NCI-H1105 (cell line): ENCODE results near the gene LRRC1.

Experiments used
- DNase-seq: peaks from one replicate; lab custom pipeline; 2025; lab: John Stamatoyannopoulos, UW

LRRC1 gene

GRCh38 chr6:53962646-53963045 lies 167.8 kb downstream of the LRRC1 start:
- DNase-seq, result no peak

DNA sequence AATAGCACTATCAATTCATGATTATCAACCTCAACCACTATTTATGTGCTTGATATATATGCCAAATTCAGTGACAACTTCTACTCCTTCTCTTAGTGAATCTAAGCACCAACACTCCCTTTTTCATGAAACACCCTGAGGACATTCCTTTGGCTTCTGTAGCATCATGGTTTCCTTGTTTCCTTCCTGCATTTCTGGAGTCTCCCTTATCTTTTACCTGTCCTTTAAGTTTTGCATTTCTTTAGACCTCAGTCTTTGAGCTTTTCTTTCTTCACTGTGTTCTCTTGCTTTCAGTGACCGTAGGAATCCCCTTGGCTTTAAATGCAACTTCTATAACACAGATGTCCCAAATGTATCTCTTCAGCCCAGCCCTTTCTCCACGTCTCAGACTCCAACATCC lies 172.6 kb downstream of the LRRC1 start:
- DNase-seq, result no peak
